HUES64 (cell line): Measurements from ENCODE around the gene DBP.
A peak's percentile ranks its signal among the peaks of the same experiment; 100 is the strongest.

Source experiments
- H3K27ac ChIP-seq: 2 replicates; pipeline ENCODE4 v1.7.0; 2013; ENCODE audit warnings: low read depth, low read length, inconsistent platforms
- H3K27me3 ChIP-seq: 2 replicates; pipeline ENCODE4 v1.6.1; 2013; ENCODE audit warnings: mild to moderate bottlenecking, low read length; ENCODE audit not compliant: insufficient read depth
- H3K36me3 ChIP-seq: 2 replicates; pipeline ENCODE4 v1.6.1; 2013; ENCODE audit warnings: mild to moderate bottlenecking, low read length; ENCODE audit not compliant: insufficient read depth
- H3K4me1 ChIP-seq: 2 replicates; pipeline ENCODE4 v1.6.1; 2013; ENCODE audit warnings: mild to moderate bottlenecking, low read length, moderate library complexity; ENCODE audit not compliant: insufficient read depth
- H3K4me3 ChIP-seq: 2 replicates; pipeline ENCODE4 v1.5.1; 2013; ENCODE audit warnings: mild to moderate bottlenecking, low read length, moderate library complexity
- H3K9ac ChIP-seq: 2 replicates; pipeline ENCODE4 v1.6.1; 2013; ENCODE audit warnings: mild to moderate bottlenecking, low read depth, low read length
- H3K9me3 ChIP-seq: 2 replicates; pipeline ENCODE4 v1.6.1; 2013; ENCODE audit warnings: low read depth, low read length; ENCODE audit not compliant: insufficient read depth
- WGBS: fragments of 150-250, 120-280 bp; methylation state at CpG from one replicate; pipeline ENCODE4 v1.1.7; 2013; ENCODE audit warnings: missing lambda C conversion rate; 5-methylcytosine and 5-hydroxymethylcytosine counted together

Gene DBP

GRCh38 chr19:48674921-48675824 lies 38.0 kb upstream of the DBP start:
- Histone ChIP-seq H3K36me3 (no peaks in the 10 kb centered on the region), H3K9ac (no peak overlapping the region), H3K4me1 (peaks cover 25% of the 10 kb centered on the region), H3K27ac (no peak overlapping the region), H3K9me3 (no peaks in the 10 kb centered on the region), H3K27me3 (peaks cover 11% of the 10 kb centered on the region), H3K4me3 (no peak overlapping the region)
- 39% methylated on average over 28 of the region's 28 CpGs for whole genome bisulfite sequencing

GRCh38 chr19:48674216-48674809 lies 37.1 kb upstream of the DBP start:
- Histone ChIP-seq H3K27ac (no peak overlapping the region), H3K27me3 (peaks cover 11% of the 10 kb centered on the region), H3K9me3 (no peaks in the 10 kb centered on the region), H3K4me1 (peaks cover 25% of the 10 kb centered on the region), H3K36me3 (no peaks in the 10 kb centered on the region), H3K9ac (no peak overlapping the region), H3K4me3 (no peak overlapping the region)
- WGBS = 23% methylated on average over 19 of the region's 19 CpGs

- Histone ChIP-seq H3K9ac (no peak overlapping the region), H3K4me1 (peaks cover 25% of the 10 kb centered on the region), H3K36me3 (no peaks in the 10 kb centered on the region), H3K9me3 (no peaks in the 10 kb centered on the region), H3K4me3 (peak overlapping the region; percentile 26; the same call in 1 of the 2 replicates), H3K27ac (no peak overlapping the region), H3K27me3 (peaks cover 11% of the 10 kb centered on the region)
- WGBS = 40% methylated on average over 25 of the region's 25 CpGs
Observed at GRCh38 chr19:48673436-48674100, 36.4 kb upstream of the DBP start.

DNA sequence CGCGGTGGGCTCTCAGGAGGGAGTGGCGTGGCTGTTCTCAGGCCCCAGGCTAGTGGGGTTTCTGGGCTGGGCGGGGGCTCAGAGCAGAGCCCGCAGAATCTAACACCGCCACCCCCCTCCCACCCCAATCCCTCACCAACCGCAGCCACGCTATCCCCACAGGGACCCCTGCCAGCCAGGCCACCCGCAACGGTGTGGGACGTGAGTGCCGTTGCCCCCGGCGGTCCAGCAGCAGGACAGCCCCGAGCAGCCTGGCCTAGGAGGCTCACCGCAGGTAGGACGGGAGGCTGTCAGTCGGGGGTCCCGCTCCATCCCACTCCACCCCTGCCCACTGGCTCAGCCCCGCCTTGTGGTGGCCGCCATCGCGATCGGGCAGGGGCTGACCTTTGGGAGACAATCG lies 35.8 kb upstream of the DBP start, which contains the start of gene NTN5:
Gene NTN5 (minus strand): TSS at position 24 of the 400 bp plus-strand sequence. CDS start 2,031 bp downstream, outside the sequence.
- Histone ChIP-seq H3K9me3 (no peaks in the 10 kb centered on the region), H3K4me1 (peaks cover 25% of the 10 kb centered on the region), H3K9ac (no peak within 1 kb of the TSS), H3K27me3 (peaks cover 11% of the 10 kb centered on the region), H3K4me3 (peak within 1 kb of the TSS; percentile 26; the same call in 1 of the 2 replicates), H3K27ac (no peak within 1 kb of the TSS), H3K36me3 (no peaks in the 10 kb centered on the region)
- 45% methylated on average over 25 of the region's 25 CpGs for WGBS

GRCh38 chr19:48671446-48671995 lies 34.3 kb upstream of the DBP start:
- no peak overlapping the region for H3K27ac ChIP-seq

DNA sequence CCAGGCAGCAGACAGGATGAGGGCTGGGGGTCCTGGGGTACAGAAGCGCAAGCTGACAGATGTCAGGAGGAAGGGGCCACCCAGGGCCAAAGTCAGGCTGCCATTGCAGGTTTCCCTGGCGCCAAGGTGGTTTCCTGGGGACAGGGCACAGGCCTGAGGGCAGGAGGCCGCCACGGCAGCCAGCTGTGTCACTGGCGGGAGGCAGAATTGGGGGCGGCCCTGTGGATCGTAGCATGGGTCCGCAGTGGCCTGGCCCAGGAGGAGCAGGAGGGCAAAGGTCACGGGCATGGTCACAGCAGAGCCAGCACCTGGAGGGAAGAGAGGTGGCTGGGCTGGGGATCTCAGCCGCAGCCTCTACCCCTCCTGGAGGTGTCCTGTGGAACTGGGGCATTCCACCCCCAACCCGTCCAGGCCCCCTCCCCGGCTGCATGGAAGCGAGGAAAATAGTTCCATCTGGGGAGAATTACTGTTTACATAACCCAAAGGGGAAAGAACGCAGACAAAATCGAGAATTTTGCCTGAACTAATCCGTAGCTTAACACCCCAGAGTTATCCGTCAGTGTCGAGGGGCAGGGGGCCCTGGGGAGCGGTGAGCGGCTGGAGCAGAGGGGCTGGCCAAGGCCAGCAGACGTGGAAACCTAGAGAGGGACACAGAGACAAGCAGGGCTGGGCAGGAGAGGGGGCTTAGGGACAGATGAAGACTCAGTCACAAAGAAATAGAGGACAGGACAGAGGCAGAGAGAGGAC lies 33.7 kb upstream of the DBP start:
- H3K4me3 ChIP-seq = no peak overlapping the region
- no peaks in the 10 kb centered on the region for H3K9me3 ChIP-seq
- no peaks in the 10 kb centered on the region for H3K36me3 ChIP-seq
- H3K4me1 ChIP-seq = peaks cover 25% of the 10 kb centered on the region
- H3K27ac ChIP-seq = no peak overlapping the region
- H3K27me3 ChIP-seq = peaks cover 11% of the 10 kb centered on the region
- H3K9ac ChIP-seq = no peak overlapping the region
- 88% methylated on average over 21 of the region's 21 CpGs for WGBS

More at GRCh38 chr19:48671446-48671995, 34.3 kb upstream of the DBP start:
- Histone ChIP-seq H3K36me3 (no peaks in the 10 kb centered on the region), H3K9ac (no peak overlapping the region), H3K9me3 (no peaks in the 10 kb centered on the region), H3K27me3 (peaks cover 11% of the 10 kb centered on the region), H3K4me1 (peaks cover 25% of the 10 kb centered on the region), H3K4me3 (no peak overlapping the region)
- 84% methylated on average over 4 of the region's 10 CpGs for WGBS

DNA sequence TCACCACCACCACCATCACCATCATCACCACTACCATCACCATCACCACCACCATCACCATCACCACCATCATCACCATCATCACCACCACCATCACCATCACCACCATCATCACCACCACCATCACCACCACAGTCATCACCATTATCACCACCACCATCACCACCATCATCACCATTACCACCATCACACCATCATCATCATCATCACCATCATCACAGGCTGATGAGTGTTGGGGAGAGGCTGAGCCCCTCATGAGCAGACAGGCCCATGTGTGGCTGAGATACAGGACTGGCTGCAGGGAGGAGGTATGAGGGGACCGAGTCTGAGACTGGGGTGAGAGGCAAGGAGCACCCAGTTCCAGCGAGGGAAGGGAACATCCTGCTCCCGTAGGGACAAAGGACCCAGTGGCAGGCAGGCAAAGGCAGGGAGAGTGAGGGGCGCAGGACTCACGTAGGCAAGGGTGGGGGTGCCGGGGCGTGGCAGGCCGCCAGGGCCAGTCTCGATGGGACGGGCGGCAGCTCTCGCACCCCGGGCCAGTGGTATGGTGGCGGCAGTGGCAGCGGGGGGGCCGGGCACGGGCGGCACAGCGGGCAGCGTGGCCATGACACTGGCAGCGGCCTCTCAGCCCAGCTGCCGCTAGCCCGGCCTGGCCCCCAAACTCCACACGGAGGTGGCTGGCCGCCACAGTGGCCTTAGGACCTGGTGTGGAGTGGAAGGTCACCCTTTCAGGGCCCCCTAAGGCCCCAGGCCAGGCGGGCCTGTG lies 32.9 kb upstream of the DBP start:
- Histone ChIP-seq H3K36me3 (no peaks in the 10 kb centered on the region), H3K27me3 (peaks cover 11% of the 10 kb centered on the region), H3K9me3 (no peaks in the 10 kb centered on the region), H3K4me3 (no peak overlapping the region), H3K9ac (no peak overlapping the region), H3K4me1 (peaks cover 19% of the 10 kb centered on the region), H3K27ac (no peak overlapping the region)
- whole genome bisulfite sequencing = 95% methylated on average over 26 of the region's 26 CpGs

DNA sequence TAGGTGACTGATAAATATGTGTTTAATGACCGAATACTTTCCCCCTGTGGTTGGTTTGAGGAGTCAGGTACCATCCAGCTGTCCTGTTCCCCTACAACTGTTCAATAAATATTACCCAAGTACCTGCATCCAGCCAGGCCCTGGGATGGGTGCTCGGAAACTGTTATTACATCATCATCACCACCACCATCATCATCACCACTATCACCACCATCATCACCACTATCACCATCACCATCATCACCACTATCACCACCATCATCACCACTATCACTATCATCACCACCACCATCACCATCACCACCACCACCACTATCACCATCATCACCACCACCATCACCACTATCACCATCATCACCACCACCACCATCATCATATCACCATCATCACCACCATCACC lies 31.6 kb upstream of the DBP start:
- 94% methylated on average over 1 of the region's 2 CpGs for WGBS
- no peak overlapping the region for H3K9ac ChIP-seq
- H3K27me3 ChIP-seq = peaks cover 5% of the 10 kb centered on the region
- 0 out of 2 replicates have a peak, but pooled peaks cover 6% of the 10 kb centered on the region for H3K4me1 ChIP-seq
- H3K27ac ChIP-seq = no peak overlapping the region
- H3K4me3 ChIP-seq = no peak overlapping the region
- H3K36me3 ChIP-seq = no peaks in the 10 kb centered on the region
- no peaks in the 10 kb centered on the region for H3K9me3 ChIP-seq

- Histone ChIP-seq H3K27ac (no peak overlapping the region), H3K4me3 (no peak overlapping the region), H3K4me1 (0 out of 2 replicates have a peak, but pooled peaks cover 2% of the 10 kb centered on the region), H3K36me3 (no peaks in the 10 kb centered on the region), H3K27me3 (peaks cover under 1% of the 10 kb centered on the region; the same call in 1 of the 2 replicates), H3K9me3 (no peaks in the 10 kb centered on the region), H3K9ac (no peak overlapping the region)
- 85% methylated on average over 3 of the region's 3 CpGs for WGBS
Observed at GRCh38 chr19:48668332-48668731, 31.2 kb upstream of the DBP start.

DNA sequence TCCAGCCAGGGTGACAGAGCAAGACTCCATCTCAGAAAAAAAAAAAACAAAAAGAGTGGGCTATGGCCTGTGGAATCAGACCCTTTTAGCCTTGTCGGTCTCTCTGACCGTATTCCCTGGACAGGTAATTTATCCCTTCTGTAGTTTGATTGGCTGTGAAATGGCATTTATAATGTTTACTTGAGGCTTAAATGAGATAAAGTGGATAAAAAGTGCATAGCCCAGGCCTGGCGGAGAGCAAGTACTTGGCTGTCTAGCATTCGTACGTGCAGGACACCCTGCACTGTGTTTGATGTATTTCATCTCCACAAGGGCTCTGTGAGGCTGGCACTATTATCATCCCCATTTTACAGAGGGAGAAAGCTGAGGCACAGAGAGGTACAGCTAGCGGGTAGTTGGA lies 28.6 kb upstream of the DBP start:
- Histone ChIP-seq H3K9me3 (no peaks in the 10 kb centered on the region), H3K4me1 (no peaks in the 10 kb centered on the region), H3K27ac (no peak overlapping the region), H3K9ac (no peak overlapping the region), H3K4me3 (no peak overlapping the region), H3K36me3 (no peaks in the 10 kb centered on the region), H3K27me3 (no peaks in the 10 kb centered on the region)
- 93% methylated on average over 6 of the region's 6 CpGs for WGBS
